H1 (cell line): ENCODE data around the gene TSPAN5. TPM values are rescaled to one million over a fixed set of nuclear protein-coding genes. Genes with fewer than 3 reads are reported as not detected.

ENCODE experiments used
- CTCF ChIA-PET: fragments of 300-600 bp; sonication (Branson Sonifier 250); formaldehyde crosslinking; loops from one replicate; lab custom pipeline; 2021; ENCODE audit not compliant: partially characterized antibody; lab: Charles Lee
- POLR2A ChIA-PET: fragments of 300-600 bp; sonication (Branson Sonifier 250); formaldehyde crosslinking; loops from one replicate; lab custom pipeline; 2021; ENCODE audit warnings: inconsistent platforms; ENCODE audit not compliant: partially characterized antibody; lab: Charles Lee
- DNase-seq, 2 experiments: peaks; one replicate each; pipeline versions ENCODE4 v3.0.0 to v3.0.0-alpha.2; 2010 to 2022; ENCODE audit warnings: low spot score in 2 of 2, low read depth in 1 of 2, mixed read lengths in 1 of 2
- FAIRE-seq: peaks from 2 replicates; lab custom pipeline; 2011; peaks lifted over from hg19 to GRCh38; lab: Jason Lieb, UNC
- H2AFZ ChIP-seq: 2 replicates; pipeline ENCODE4 v1.8.1; 2012; ENCODE audit warnings: low read length, inconsistent platforms
- H2AK5ac ChIP-seq: 2 replicates; pipeline ENCODE4 v1.6.1; 2013; ENCODE audit warnings: low read depth, low read length
- H2BK120ac ChIP-seq: replicated peaks from 2 replicates; pipeline ENCODE3; 2013; ENCODE audit warnings: low read depth, low read length, inconsistent platforms
- H2BK12ac ChIP-seq: 2 replicates; pipeline ENCODE4 v1.6.1; 2013; ENCODE audit warnings: low read depth, low read length
- H2BK15ac ChIP-seq: 2 replicates; pipeline ENCODE4 v1.6.1; 2013; ENCODE audit warnings: low read length
- H2BK20ac ChIP-seq: 2 replicates; pipeline ENCODE4 v1.6.1; 2013; ENCODE audit warnings: low read length
- H2BK5ac ChIP-seq: 2 replicates; pipeline ENCODE4 v1.6.1; 2013; ENCODE audit warnings: low read depth, low read length
- H3K14ac ChIP-seq: 2 replicates; pipeline ENCODE4 v1.6.1; 2013; ENCODE audit warnings: inconsistent platforms; ENCODE audit not compliant: insufficient read length
- H3K18ac ChIP-seq: 2 replicates; pipeline ENCODE4 v1.6.1; 2013; ENCODE audit warnings: low read length; ENCODE audit errors: extremely low read depth
- H3K23ac ChIP-seq: 2 replicates; pipeline ENCODE4 v1.6.1; 2013; ENCODE audit warnings: inconsistent platforms; ENCODE audit not compliant: insufficient read length
- H3K23me2 ChIP-seq: 2 replicates; pipeline ENCODE4 v1.6.1; 2013; ENCODE audit warnings: low read depth, low read length
- H3K27ac ChIP-seq: 2 replicates; pipeline ENCODE4 v1.6.1; 2011; ENCODE audit warnings: low read depth, low read length, inconsistent platforms
- H3K27me3 ChIP-seq, 4 experiments: replicated peaks in 1 of 4; 1 replicate in 1 of 4; 2 replicates in 3 of 4; pipeline versions ENCODE4 v1.6.1 to v1.8.1; 2011 to 2013; ENCODE audit warnings: low read length in 3 of 4, mild to moderate bottlenecking in 3 of 4, inconsistent platforms in 2 of 4, mixed read lengths in 2 of 4, moderate library complexity in 1 of 4; ENCODE audit not compliant: control insufficient read depth in 3 of 4, insufficient read depth in 3 of 4; ENCODE audit errors: extremely low read depth in 1 of 4
- H3K36me3 ChIP-seq, 4 experiments: 2 replicates each; pipeline versions ENCODE4 v1.6.1 to v1.8.1; 2011 to 2013; ENCODE audit warnings: mild to moderate bottlenecking in 4 of 4, low read length in 3 of 4, moderate library complexity in 2 of 4, control low read depth in 1 of 4, inconsistent platforms in 1 of 4; ENCODE audit not compliant: insufficient read depth in 4 of 4, control insufficient read depth in 2 of 4
- H3K4ac ChIP-seq: replicated peaks from 2 replicates; pipeline ENCODE3; 2013; ENCODE audit warnings: low read length, low read depth, mixed read lengths, inconsistent platforms; ENCODE audit not compliant: insufficient read length
- H3K4me1 ChIP-seq, 4 experiments: replicated peaks in 1 of 4; 1 replicate in 1 of 4; 2 replicates in 3 of 4; pipeline versions ENCODE4 v1.6.1 to v1.8.1; 2011 to 2013; ENCODE audit warnings: low read length in 3 of 4, inconsistent platforms in 2 of 4, mixed read lengths in 1 of 4; ENCODE audit not compliant: insufficient read depth in 4 of 4, control insufficient read depth in 3 of 4
- H3K4me2 ChIP-seq, 2 experiments: 2 replicates each; pipeline versions ENCODE4 v1.6.1 to v1.8.1; 2011 to 2013; ENCODE audit warnings: low read depth in 2 of 2, low read length in 2 of 2, control low read depth in 1 of 2, inconsistent platforms in 1 of 2, mild to moderate bottlenecking in 1 of 2; ENCODE audit not compliant: insufficient read depth in 1 of 2
- H3K4me3 ChIP-seq, 4 experiments: fragments of 200-600, 300-600 bp in 1 of 4; sonication (generic), shearing (Covaris generic), sonication (Bioruptor Twin) in 1 of 4; 2 replicates each; pipeline versions ENCODE4 v1.5.1 to v1.8.1; 2011 to 2016; ENCODE audit warnings: low read length in 4 of 4, low read depth in 3 of 4, control low read depth in 2 of 4, inconsistent platforms in 2 of 4, mild to moderate bottlenecking in 2 of 4, mixed read lengths in 1 of 4, moderate library complexity in 1 of 4; ENCODE audit not compliant: insufficient read depth in 2 of 4; ENCODE audit errors: extremely low read depth in 1 of 4
- H3K56ac ChIP-seq: replicated peaks from 2 replicates; pipeline ENCODE3; 2013; ENCODE audit warnings: low read depth, mild to moderate bottlenecking, mixed read lengths, low read length, inconsistent platforms; ENCODE audit not compliant: insufficient read length
- H3K79me1 ChIP-seq: 2 replicates; pipeline ENCODE4 v1.6.1; 2013; ENCODE audit warnings: low read depth, low read length, control low read depth
- H3K79me2 ChIP-seq, 2 experiments: 2 replicates each; pipeline versions ENCODE4 v1.6.1 to v1.8.1; 2012 to 2013; ENCODE audit warnings: low read length in 2 of 2, mild to moderate bottlenecking in 2 of 2, inconsistent platforms in 1 of 2; ENCODE audit not compliant: insufficient read depth in 2 of 2, control insufficient read depth in 1 of 2
- H3K9ac ChIP-seq, 4 experiments: replicated peaks in 1 of 4; 1 replicate in 1 of 4; 2 replicates in 3 of 4; pipeline versions ENCODE4 v1.6.1 to v1.8.1; 2011 to 2013; ENCODE audit warnings: low read depth in 3 of 4, low read length in 3 of 4, control low read depth in 2 of 4, mild to moderate bottlenecking in 2 of 4, moderate library complexity in 2 of 4, inconsistent platforms in 1 of 4; ENCODE audit errors: extremely low read depth in 1 of 4
- H3K9me3 ChIP-seq, 2 experiments: 2 replicates each; pipeline versions ENCODE4 v1.6.1 to v1.8.1; 2012 to 2013; ENCODE audit warnings: mild to moderate bottlenecking in 2 of 2, moderate library complexity in 2 of 2, control low read depth in 1 of 2, inconsistent platforms in 1 of 2, low read depth in 1 of 2, low read length in 1 of 2, mixed read lengths in 1 of 2; ENCODE audit not compliant: insufficient read depth in 2 of 2
- H4K20me1 ChIP-seq, 2 experiments: replicated peaks in 1 of 2; 2 replicates each; pipeline versions ENCODE3 to v1.8.1; 2011 to 2013; ENCODE audit warnings: inconsistent platforms in 2 of 2, low read length in 2 of 2, mild to moderate bottlenecking in 1 of 2; ENCODE audit not compliant: insufficient read depth in 2 of 2, control insufficient read depth in 1 of 2
- H4K5ac ChIP-seq: 2 replicates; pipeline ENCODE4 v1.6.1; 2013; ENCODE audit warnings: low read length, low read depth, mixed read lengths, inconsistent platforms; ENCODE audit not compliant: insufficient read length
- H4K8ac ChIP-seq: 2 replicates; pipeline ENCODE4 v1.8.0; 2013; ENCODE audit warnings: mild to moderate bottlenecking, moderate library complexity, low read length, inconsistent platforms; ENCODE audit not compliant: insufficient read depth; ENCODE audit errors: extremely low read depth
- H4K91ac ChIP-seq: replicated peaks from 2 replicates; pipeline ENCODE3; 2013; ENCODE audit warnings: low read length, mixed read lengths, inconsistent platforms; ENCODE audit not compliant: insufficient read length
- ASH2L ChIP-seq: fragments of 200-600, 300-600 bp; sonication (generic); IDR thresholded peaks from one replicate; pipeline ENCODE4 v1.7.1; 2017; ENCODE audit warnings: low read length
- ATF3 ChIP-seq: IDR thresholded peaks from 2 replicates; pipeline ENCODE4 v1.6.1; 2011; ENCODE audit warnings: low read depth, mild to moderate bottlenecking, low read length; ENCODE audit not compliant: insufficient read depth
- BACH1 ChIP-seq: IDR thresholded peaks from 2 replicates; pipeline ENCODE4 v1.6.1; 2012; ENCODE audit warnings: low read length, improper control_type of control experiment
- GABPA ChIP-seq: IDR thresholded peaks from 2 replicates; pipeline ENCODE4 v1.6.1; 2011; ENCODE audit warnings: mild to moderate bottlenecking, low read length, moderate library complexity, borderline replicate concordance; ENCODE audit not compliant: insufficient read depth
- GTF2F1 ChIP-seq: IDR thresholded peaks from 2 replicates; pipeline ENCODE4 v1.6.1; 2012; ENCODE audit warnings: low read depth, low read length, improper control_type of control experiment, borderline replicate concordance
- JUND ChIP-seq: IDR thresholded peaks from 2 replicates; pipeline ENCODE4 v1.6.1; 2011; ENCODE audit warnings: mild to moderate bottlenecking, improper control_type of control experiment, low read length
- KDM4A ChIP-seq: IDR thresholded peaks from one replicate; pipeline ENCODE4 v1.7.1; 2012; ENCODE audit warnings: low read depth, mild to moderate bottlenecking, moderate library complexity, low read length, inconsistent platforms; ENCODE audit not compliant: severe bottlenecking
- PHF8 ChIP-seq: fragments of 200-600 bp; sonication (generic); conservative IDR thresholded peaks from 2 replicates; pipeline ENCODE4 v1.7.1; 2012; ENCODE audit warnings: low read depth, mild to moderate bottlenecking, inconsistent platforms, low read length, moderate library complexity
- POLR2A ChIP-seq, 2 experiments: IDR thresholded peaks; 1 replicate in 1 of 2; 2 replicates in 1 of 2; pipeline ENCODE4 v1.6.1; 2011; ENCODE audit warnings: low read depth in 2 of 2, low read length in 2 of 2, mild to moderate bottlenecking in 2 of 2; ENCODE audit errors: control extremely low read depth in 1 of 2
- SAP30 ChIP-seq: fragments of 300-600 bp; sonication (generic); IDR thresholded peaks from 2 replicates; pipeline ENCODE4 v1.7.1; 2012; ENCODE audit warnings: low read length, moderate library complexity, mild to moderate bottlenecking, inconsistent platforms; ENCODE audit not compliant: insufficient read depth, insufficient replicate concordance
- SIN3A ChIP-seq, 2 experiments: IDR thresholded peaks in 1 of 2; conservative IDR thresholded peaks in 1 of 2; 2 replicates each; pipeline ENCODE4 v1.6.1; 2011 to 2012; ENCODE audit warnings: low read length in 2 of 2, improper control_type of control experiment in 1 of 2, low read depth in 1 of 2, mild to moderate bottlenecking in 1 of 2
- SP4 ChIP-seq: IDR thresholded peaks from 2 replicates; pipeline ENCODE4 v1.6.1; 2012; ENCODE audit warnings: low read length, inconsistent platforms
- YY1 ChIP-seq: IDR thresholded peaks from 2 replicates; pipeline ENCODE4 v1.6.1; 2011; ENCODE audit warnings: low read depth, mild to moderate bottlenecking, low read length
- WGBS, 2 experiments: shearing (Covaris generic) in 1 of 2; methylation state at CpG; one replicate each; pipeline versions ENCODE4 v1.1.6 to v1.1.7; 2013 to 2015; ENCODE audit warnings: low lambda C conversion rate in 2 of 2, mixed read lengths in 2 of 2, inconsistent platforms in 1 of 2, low coverage in 1 of 2, missing lambda C conversion rate in 1 of 2; ENCODE audit not compliant: insufficient replicate concordance in 2 of 2, insufficient coverage in 1 of 2, insufficient read length in 1 of 2; ENCODE audit errors: extremely low coverage in 1 of 2, missing lambda C conversion rate in 1 of 2; 5-methylcytosine and 5-hydroxymethylcytosine counted together
- polyA plus RNA-seq, 7 experiments: library from polyadenylated mRNA; depleted of rRNA in 3 of 7; stranded (reverse) in 5 of 7; unstranded in 2 of 7; fragments of >200 nt in 5 of 7; fragments of 200-250 nt in 2 of 7; gene quantifications; 1 replicate in 5 of 7; 2 replicates in 1 of 7; 4 replicates in 1 of 7; pipeline versions ENCODE4 v1.2.1 to v1.2.3, GENCODE V29; 2011 to 2013; ENCODE audit warnings: missing spikeins in 2 of 7, mixed read lengths in 2 of 7
- total RNA-seq: library from RNA; stranded (reverse); fragmentation: NEBNext Ultra II Directional; extraction: Animal tissue kit (Norgen Biotek cat#: 25700); gene quantifications from 2 replicates; pipeline ENCODE4 v1.2.1, GENCODE V29; 2021

The TSPAN5 gene
- total and polyA plus RNA-seq, 2 of the 8 experiments (the other 6 are each of a cell fraction or from before 2014, with no cell fraction given) = 17.6 to 21.2 TPM

- Histone ChIP-seq H3K4me1 (peaks cover 0 to 13% (median 8%) of the 10 kb centered on the region in 4 experiments; a peak in 3 of 7 replicates), H3K79me2 (peaks cover 3 to 25% of the 10 kb centered on the region in 2 experiments; a peak in 1 of 4 replicates), H3K56ac (no peak overlapping the region), H3K23me2 (no peaks in the 10 kb centered on the region), H3K18ac (no peak overlapping the region), H2AFZ (no peak overlapping the region), H3K14ac (no peak overlapping the region), H2AK5ac (no peak overlapping the region), H3K79me1 (peaks cover 7% of the 10 kb centered on the region), H3K9me3 (no peaks in the 10 kb centered on the region), H3K4ac (no peak overlapping the region), H2BK12ac (no peak overlapping the region), H3K27me3 (no peaks in the 10 kb centered on the region), H4K8ac (no peak overlapping the region), H4K5ac (no peak overlapping the region), H3K23ac (no peak overlapping the region), H4K20me1 (peaks cover 0 to 2% of the 10 kb centered on the region in 2 experiments), H3K4me3 (no peak overlapping the region), H2BK20ac (no peak overlapping the region), H4K91ac (no peak overlapping the region), H3K9ac (no peak overlapping the region), H3K27ac (no peak overlapping the region), H2BK15ac (no peak overlapping the region), H2BK120ac (no peak overlapping the region), H3K4me2 (no peak overlapping the region), H2BK5ac (no peak overlapping the region), H3K36me3 (no peaks in the 10 kb centered on the region)
- ChIA-PET CTCF (interaction anchor here (0.8 to 1.1 kb wide), 3 partner anchors 10 to 16 kb away, joined by 3 read pairs; no protein-coding TSS in a partner anchor), POLR2A (interaction anchor here (1.0 to 2.7 kb wide), 2 partner anchors 10 to 40 kb away, joined by 3 to 13 read pairs; partner anchors contain the start of gene TSPAN5)
- 95% methylated on average over 2 of the region's 2 CpGs; no CpG with 5 or more reads in 1 of the 2 experiments for WGBS, 2 experiments
- FAIRE-seq (no peak), DNase-seq (no peak)
- no peak for TF ChIP-seq YY1
- TF ChIP-seq ASH2L = no peak
- no peak for TF ChIP-seq GTF2F1
- TF ChIP-seq ATF3 = no peak
- TF ChIP-seq GABPA = no peak
- TF ChIP-seq SIN3A (conservative IDR thresholded peaks at IDR 0.05 in 1 of 2, IDR thresholded peaks at IDR 0.05 in 1 of 2; ENCODE audit: low read depth in 1 of 2, low read length in 2 of 2) = no peak
- no peak for TF ChIP-seq POLR2A (IDR thresholded peaks at IDR 0.05; ENCODE audit: control extremely low read depth in 1 of 2, low read depth in 2 of 2, low read length in 2 of 2)
- no peak for TF ChIP-seq BACH1
- TF ChIP-seq KDM4A = no peak
- no peak for TF ChIP-seq SAP30
- TF ChIP-seq SP4 = no peak
- no peak for TF ChIP-seq JUND
- TF ChIP-seq PHF8 = no peak
These were observed 39.2 kb downstream of the TSPAN5 start for GRCh38 chr4:98619180-98619579.
